Esophagus mucosa (tissue), 1 donor: ENCODE measurements around the gene SPATA9. TPM values are rescaled to one million over a fixed set of nuclear protein-coding genes. Genes with fewer than 3 reads are reported as not detected.
A peak's percentile ranks its signal among the peaks of the same experiment; 100 is the strongest.

Experiments used
- ATAC-seq: fragments of 200-7000 bp; cut with Tn5 transposase; one replicate; pipeline ENCODE4 v1.9.1; 2020
- total RNA-seq: library from RNA; stranded (reverse); gene quantifications from one replicate; pipeline ENCODE4 v1.2.4, GENCODE V29; 2023
- donor health status: DM: yes; HTN: yes; CAD: no.

SPATA9 gene
- total RNA-seq = not detected

DNA sequence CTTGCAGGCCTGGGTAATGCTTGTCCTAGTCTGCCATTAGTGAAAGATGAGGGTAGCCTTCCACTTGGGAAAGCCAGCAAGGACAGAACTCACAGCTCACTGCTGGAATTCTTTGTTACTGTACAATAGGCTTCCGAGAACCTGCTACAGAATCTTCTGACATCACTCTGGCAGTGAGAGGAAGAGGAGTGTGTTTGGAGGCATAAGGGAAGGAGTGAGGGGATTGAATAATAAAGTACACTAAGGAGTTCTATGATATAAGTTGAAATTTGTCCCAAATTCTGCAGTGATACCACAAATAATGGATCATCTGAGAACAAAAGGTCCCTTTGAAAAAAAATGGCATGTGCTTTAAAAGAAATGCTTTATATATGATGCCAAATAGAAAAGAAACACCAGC lies at the start of gene SPATA9:
TSS of gene SPATA9 (minus strand) at position 101 of the 400 bp plus-strand sequence. CDS start 137 bp downstream, outside the sequence.
- no peak for ATAC-seq

DNA sequence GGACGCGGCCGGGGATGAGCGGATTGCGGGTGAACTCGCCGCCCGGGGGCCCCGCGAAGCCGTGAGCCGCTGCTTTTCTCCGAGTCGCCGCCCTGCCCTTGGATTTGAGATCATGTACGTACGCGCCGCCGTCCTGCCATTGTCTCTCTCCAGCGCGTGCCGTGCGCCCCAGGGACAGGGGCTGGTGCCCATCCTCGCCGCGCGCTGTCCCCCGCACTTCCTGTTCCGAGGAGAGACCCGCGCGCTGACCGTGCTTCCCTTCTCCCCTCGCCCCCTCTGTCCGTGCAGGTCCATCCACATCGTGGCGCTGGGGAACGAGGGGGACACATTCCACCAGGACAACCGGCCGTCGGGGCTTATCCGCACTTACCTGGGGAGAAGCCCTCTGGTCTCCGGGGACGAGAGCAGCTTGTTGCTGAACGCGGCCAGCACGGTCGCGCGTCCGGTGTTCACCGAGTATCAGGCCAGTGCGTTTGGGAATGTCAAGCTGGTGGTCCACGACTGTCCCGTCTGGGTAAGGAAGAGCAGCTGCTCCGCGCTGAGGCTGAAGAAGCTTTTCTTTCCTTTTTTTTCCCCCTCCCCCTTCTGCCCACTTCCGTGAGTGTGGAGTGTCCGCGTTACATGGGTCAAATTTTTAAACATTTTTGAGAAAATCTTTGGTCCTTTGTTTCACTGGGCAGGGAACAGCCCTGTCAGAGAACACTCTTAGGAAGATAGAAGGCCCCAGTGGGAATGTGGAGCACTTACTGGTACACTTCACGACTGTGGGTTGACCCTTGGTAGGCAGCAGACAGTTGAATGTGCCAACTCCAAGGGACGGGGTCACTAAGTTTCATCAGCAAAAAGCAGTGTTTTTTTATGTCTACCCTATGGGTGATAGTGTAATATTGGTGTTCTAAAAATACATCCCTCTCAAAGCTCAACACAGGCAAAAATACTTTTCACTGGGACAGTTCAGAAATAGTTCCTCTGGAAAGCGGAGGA lies 49.1 kb upstream of the SPATA9 start:
- ATAC-seq = peak; percentile 54

GRCh38 chr5:95730730-95731570 lies 48.2 kb upstream of the SPATA9 start, which contains the start of gene RHOBTB3:
Gene RHOBTB3, plus strand, starts transcription at chr5:95731336. Its CDS starts 347 bp downstream, at chr5:95731683.
- peak; percentile 57 for ATAC-seq

GRCh38 chr5:95730011-95730700 lies 47.4 kb upstream of the SPATA9 start:
- ATAC-seq = no peak

GRCh38 chr5:95729115-95730010 lies 46.6 kb upstream of the SPATA9 start:
- ATAC-seq = no peak

- ATAC-seq = no peak
These were observed 45.8 kb upstream of the SPATA9 start for GRCh38 chr5:95728494-95729114.

GRCh38 chr5:95727764-95728191 lies 45.0 kb upstream of the SPATA9 start:
- ATAC-seq = peak; percentile 67

- ATAC-seq = no peak
These were observed 44.3 kb upstream of the SPATA9 start for GRCh38 chr5:95726811-95727763.

- ATAC-seq = no peak
These were observed 43.4 kb upstream of the SPATA9 start for GRCh38 chr5:95725937-95726810.

DNA sequence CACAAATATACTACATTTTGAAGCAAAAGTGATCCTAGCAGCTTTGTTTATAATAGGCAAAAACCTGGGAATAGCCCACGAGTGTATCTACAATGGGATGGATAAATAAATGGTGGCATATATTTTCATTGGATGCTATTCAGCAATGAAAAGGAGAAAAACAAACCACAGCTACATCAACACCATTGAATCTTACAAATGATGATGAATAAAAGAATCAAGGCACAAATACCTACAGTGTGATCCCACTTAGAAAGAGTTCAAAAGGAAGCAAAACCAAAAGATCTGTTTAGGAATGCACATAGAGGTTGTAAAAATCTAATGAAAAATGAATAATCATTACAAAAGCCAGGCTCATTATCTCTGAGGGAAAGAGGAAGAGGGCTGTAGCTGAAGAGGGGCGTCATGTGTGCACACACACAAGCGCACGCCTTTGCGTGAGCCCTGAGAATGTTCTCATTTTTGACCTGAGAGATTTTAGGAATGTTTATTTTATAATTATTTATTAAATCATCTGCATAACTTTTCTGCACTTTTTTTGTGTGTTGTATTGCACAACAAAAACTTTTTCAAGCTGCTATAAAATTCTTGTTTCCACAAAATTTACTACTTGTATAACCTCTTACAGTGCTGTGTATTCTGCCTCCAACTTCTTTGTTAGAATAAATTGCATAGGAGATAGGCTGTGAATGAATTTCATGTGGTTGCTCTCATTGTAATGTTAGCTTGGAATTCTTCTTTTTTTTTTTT lies 42.5 kb upstream of the SPATA9 start:
- ATAC-seq = no peak

GRCh38 chr5:95723632-95724369 lies 41.0 kb upstream of the SPATA9 start:
- no peak for ATAC-seq

GRCh38 chr5:95721582-95722295 lies 38.9 kb upstream of the SPATA9 start:
- ATAC-seq = no peak

DNA sequence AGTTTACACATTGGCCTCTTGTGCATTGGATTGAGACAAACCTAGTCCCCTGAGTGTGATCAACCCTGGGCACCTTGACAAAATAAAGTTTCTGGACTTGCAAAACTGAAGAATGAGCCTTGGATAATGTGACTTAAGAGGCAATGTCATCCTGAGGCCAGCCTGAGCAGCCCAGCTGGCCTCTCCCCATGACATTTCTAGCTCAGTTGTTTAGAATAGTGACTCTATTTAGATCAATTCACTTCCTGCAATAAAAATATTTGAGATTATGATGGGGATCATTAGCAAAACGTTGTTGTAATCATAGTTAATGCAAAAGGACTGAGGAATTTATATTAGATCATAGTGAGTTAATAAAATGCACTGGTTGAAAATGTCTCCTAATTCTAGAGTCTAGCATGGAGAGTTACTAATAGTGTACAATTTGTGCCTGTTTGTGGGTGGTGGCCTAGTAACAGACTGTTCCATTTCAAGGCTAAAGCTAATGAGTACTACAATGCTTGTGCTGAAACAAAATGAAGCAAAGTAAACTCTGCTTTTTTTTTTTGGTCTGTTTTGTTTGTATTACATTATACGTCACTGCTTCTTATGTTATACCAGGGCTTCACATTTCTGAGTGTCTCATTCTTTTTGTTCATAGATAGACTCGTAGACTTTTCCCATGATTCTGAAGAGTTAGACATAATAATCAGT lies 37.4 kb upstream of the SPATA9 start:
- no peak for ATAC-seq

DNA sequence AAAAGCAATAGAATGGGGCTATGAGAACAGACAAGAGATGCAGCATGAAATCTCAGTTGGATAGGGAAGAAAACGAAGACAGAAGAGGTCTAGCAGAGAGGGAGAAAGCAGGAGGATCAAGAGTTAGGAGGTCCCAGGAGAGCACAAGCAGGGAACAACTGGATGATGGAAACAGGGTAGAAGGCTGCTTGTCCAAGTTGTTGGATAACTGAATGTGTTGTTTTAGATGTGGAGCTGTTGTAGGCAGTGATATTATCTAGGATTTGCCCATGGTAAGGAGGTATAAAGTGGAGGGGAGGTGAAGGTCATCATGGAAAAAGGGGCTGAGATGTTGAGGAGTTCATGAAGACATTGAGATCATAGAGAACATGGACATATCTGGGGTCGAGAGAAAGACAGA lies 35.9 kb upstream of the SPATA9 start:
- ATAC-seq = no peak

GRCh38 chr5:95718203-95718602 lies 35.4 kb upstream of the SPATA9 start:
- no peak for ATAC-seq

- no peak for ATAC-seq
These were observed 34.6 kb upstream of the SPATA9 start for GRCh38 chr5:95717439-95717838.
